Duodenal mucosa (tissue), 2 donors: Measurements from ENCODE around the gene CFTR.

Source experiments
- H3K27ac ChIP-seq: one replicate; pipeline ENCODE4 v1.7.0; 2013; ENCODE audit warnings: low read depth, low read length
- H3K27me3 ChIP-seq, 2 donors: one replicate each; pipeline ENCODE4 v1.7.0; 2013; ENCODE audit warnings: low read length in 2 of 2, control low read depth in 1 of 2; ENCODE audit not compliant: insufficient read depth in 2 of 2, control insufficient read depth in 1 of 2
- H3K36me3 ChIP-seq, 2 donors: one replicate each; pipeline ENCODE4 v1.7.0; 2013; ENCODE audit warnings: low read length in 2 of 2, control low read depth in 1 of 2; ENCODE audit not compliant: insufficient read depth in 2 of 2, control insufficient read depth in 1 of 2
- H3K4me1 ChIP-seq, 2 donors: one replicate each; pipeline ENCODE4 v1.7.0; 2013; ENCODE audit warnings: low read length in 2 of 2, control low read depth in 1 of 2; ENCODE audit not compliant: insufficient read depth in 2 of 2, control insufficient read depth in 1 of 2
- H3K4me3 ChIP-seq, 2 donors: one replicate each; pipeline ENCODE4 v1.7.0; 2013; ENCODE audit warnings: low read length in 2 of 2, low read depth in 1 of 2
- H3K9ac ChIP-seq, 2 donors: one replicate each; pipeline ENCODE4 v1.7.0; 2013; ENCODE audit warnings: low read length in 2 of 2, low read depth in 1 of 2
- H3K9me3 ChIP-seq, 2 donors: one replicate each; pipeline ENCODE4 v1.7.0; 2013; ENCODE audit warnings: low read length in 2 of 2, control low read depth in 1 of 2; ENCODE audit not compliant: control insufficient read depth in 1 of 2

Gene CFTR

GRCh38 chr7:117567781-117568180 is 88.0 kb downstream of the CFTR start:
- Histone ChIP-seq H3K27ac (no peak overlapping the region), H3K27me3 (no peaks in the 10 kb centered on the region), H3K4me1 (peaks cover 0 to 35% of the 10 kb centered on the region in 2 donors), H3K36me3 (no peaks in the 10 kb centered on the region), H3K4me3 (no peak overlapping the region), H3K9ac (no peak overlapping the region), H3K9me3 (no peaks in the 10 kb centered on the region)

GRCh38 chr7:117572856-117573620 is 93.2 kb downstream of the CFTR start:
- H3K9ac ChIP-seq, result no peak overlapping the region
- no peaks in the 10 kb centered on the region for H3K36me3 ChIP-seq
- no peaks in the 10 kb centered on the region for H3K9me3 ChIP-seq
- peaks cover 3 to 32% of the 10 kb centered on the region in 2 donors for H3K4me1 ChIP-seq
- H3K27ac ChIP-seq, result no peak overlapping the region
- H3K27me3 ChIP-seq, result no peaks in the 10 kb centered on the region
- H3K4me3 ChIP-seq, result no peak overlapping the region

- H3K9ac ChIP-seq, result no peak overlapping the region
- no peaks in the 10 kb centered on the region for H3K9me3 ChIP-seq
- H3K4me1 ChIP-seq, result peaks cover 0 to 8% of the 10 kb centered on the region in 2 donors
- H3K27ac ChIP-seq, result no peak overlapping the region
- peaks cover 0 to 3% of the 10 kb centered on the region in 2 donors for H3K36me3 ChIP-seq
- no peaks in the 10 kb centered on the region for H3K27me3 ChIP-seq
- H3K4me3 ChIP-seq, result no peak overlapping the region
Measured at GRCh38 chr7:117581424-117581823, 101.6 kb downstream of the CFTR start.

GRCh38 chr7:117582219-117582704 is 102.4 kb downstream of the CFTR start:
- no peak overlapping the region for H3K4me3 ChIP-seq
- H3K9ac ChIP-seq, result no peak overlapping the region
- H3K36me3 ChIP-seq, result peaks cover 0 to 3% of the 10 kb centered on the region in 2 donors
- no peaks in the 10 kb centered on the region for H3K27me3 ChIP-seq
- no peak overlapping the region for H3K27ac ChIP-seq
- peaks cover 0 to under 1% of the 10 kb centered on the region in 2 donors for H3K4me1 ChIP-seq
- no peaks in the 10 kb centered on the region for H3K9me3 ChIP-seq

GRCh38 chr7:117587931-117588330 is 108.1 kb downstream of the CFTR start:
- peaks cover 0 to 3% of the 10 kb centered on the region in 2 donors for H3K36me3 ChIP-seq
- H3K4me3 ChIP-seq, result no peak overlapping the region
- no peak overlapping the region for H3K27ac ChIP-seq
- H3K9ac ChIP-seq, result no peak overlapping the region
- no peaks in the 10 kb centered on the region for H3K27me3 ChIP-seq
- peaks cover 0 to 20% of the 10 kb centered on the region in 2 donors for H3K4me1 ChIP-seq
- H3K9me3 ChIP-seq, result no peaks in the 10 kb centered on the region

GRCh38 chr7:117588352-117588794 is 108.5 kb downstream of the CFTR start:
- no peaks in the 10 kb centered on the region for H3K9me3 ChIP-seq
- H3K4me1 ChIP-seq, result peaks cover 0 to 20% of the 10 kb centered on the region in 2 donors
- H3K27me3 ChIP-seq, result no peaks in the 10 kb centered on the region
- H3K27ac ChIP-seq, result no peak overlapping the region
- H3K4me3 ChIP-seq, result no peak overlapping the region
- peaks cover 0 to 3% of the 10 kb centered on the region in 2 donors for H3K36me3 ChIP-seq
- no peak overlapping the region for H3K9ac ChIP-seq

- no peaks in the 10 kb centered on the region for H3K9me3 ChIP-seq
- H3K27me3 ChIP-seq, result no peaks in the 10 kb centered on the region
- no peak overlapping the region for H3K9ac ChIP-seq
- H3K36me3 ChIP-seq, result peaks cover 0 to 3% of the 10 kb centered on the region in 2 donors
- H3K4me1 ChIP-seq, result peaks cover 0 to 20% of the 10 kb centered on the region in 2 donors
- H3K27ac ChIP-seq, result no peak overlapping the region
- no peak overlapping the region for H3K4me3 ChIP-seq
Measured at GRCh38 chr7:117590191-117590590, 110.4 kb downstream of the CFTR start.

- Histone ChIP-seq H3K4me1 (peaks cover 0 to 20% of the 10 kb centered on the region in 2 donors), H3K4me3 (no peak overlapping the region), H3K9me3 (no peaks in the 10 kb centered on the region), H3K27ac (no peak overlapping the region), H3K27me3 (no peaks in the 10 kb centered on the region), H3K36me3 (peaks cover under 1 to 9% of the 10 kb centered on the region in 2 donors), H3K9ac (no peak overlapping the region)
Measured at GRCh38 chr7:117592011-117592635, 112.3 kb downstream of the CFTR start.

GRCh38 chr7:117596134-117596533 is 116.3 kb downstream of the CFTR start:
- H3K36me3 ChIP-seq, result peaks cover 2 to 16% of the 10 kb centered on the region in 2 donors
- peaks cover 0 to 8% of the 10 kb centered on the region in 2 donors for H3K4me1 ChIP-seq
- no peak overlapping the region for H3K9ac ChIP-seq
- no peak overlapping the region for H3K4me3 ChIP-seq
- H3K27ac ChIP-seq, result no peak overlapping the region
- H3K27me3 ChIP-seq, result no peaks in the 10 kb centered on the region
- no peaks in the 10 kb centered on the region for H3K9me3 ChIP-seq

GRCh38 chr7:117597755-117598154 is 117.9 kb downstream of the CFTR start:
- H3K36me3 ChIP-seq, result peaks cover 2 to 16% of the 10 kb centered on the region in 2 donors
- no peaks in the 10 kb centered on the region for H3K27me3 ChIP-seq
- H3K4me1 ChIP-seq, result peaks cover 0 to 8% of the 10 kb centered on the region in 2 donors
- H3K27ac ChIP-seq, result no peak overlapping the region
- no peak overlapping the region for H3K9ac ChIP-seq
- no peak overlapping the region for H3K4me3 ChIP-seq
- no peaks in the 10 kb centered on the region for H3K9me3 ChIP-seq
